Panc1 (cell line): ENCODE data around the gene CFAP97D1. TPM values are rescaled to one million over a fixed set of nuclear protein-coding genes. Genes with fewer than 3 reads are reported as not detected.

Experiments
- ATAC-seq: fragments of 200-7000 bp; cut with Tn5 transposase; 2 replicates; pipeline ENCODE4 v1.9.1; 2020; ENCODE audit warnings: mild to moderate bottlenecking, moderate library complexity
- BruUV-seq: library from RNA; stranded (reverse); fragments of 400-500 nt; replicated peaks from 2 replicates; lab custom pipeline; 2021; lab: Mats Ljungman, UMichigan
- CTCF ChIA-PET: fragments of 300-600 bp; sonication (Branson Sonifier 250); formaldehyde crosslinking; loops from one replicate; lab custom pipeline; 2022; ENCODE audit warnings: antibody characterized with exemption; lab: Charles Lee
- POLR2A ChIA-PET: fragments of 300-600 bp; sonication (Branson Sonifier 250); formaldehyde crosslinking; loops from one replicate; lab custom pipeline; 2022; ENCODE audit warnings: antibody characterized with exemption; lab: Charles Lee
- DNase-seq: peaks from one replicate; pipeline ENCODE4 v3.0.0-alpha.2; 2010; ENCODE audit warnings: low read depth, low spot score
- H3K27ac ChIP-seq: 2 replicates; pipeline ENCODE4 v1.5.1; 2011; ENCODE audit warnings: mild to moderate bottlenecking, low read length, inconsistent platforms
- H3K27me3 ChIP-seq: fragments of 200-500 bp; sonication (Bioruptor generic); 2 replicates; pipeline ENCODE4 v1.6.0; 2014; ENCODE audit warnings: low read length, inconsistent platforms; ENCODE audit not compliant: control insufficient read depth, insufficient read depth
- H3K36me3 ChIP-seq: fragments of 200-500 bp; sonication (Bioruptor generic); 2 replicates; pipeline ENCODE4 v1.5.1; 2014; ENCODE audit warnings: inconsistent platforms, mild to moderate bottlenecking, low read length, moderate library complexity; ENCODE audit not compliant: control insufficient read depth, insufficient read depth
- H3K4me1 ChIP-seq: 2 replicates; pipeline ENCODE4 v1.5.1; 2011; ENCODE audit warnings: inconsistent platforms, mild to moderate bottlenecking, low read length, moderate library complexity; ENCODE audit not compliant: control insufficient read depth, insufficient read depth
- H3K4me3 ChIP-seq, 2 experiments: 2 replicates each; pipeline ENCODE4 v1.5.1; 2011 to 2012; ENCODE audit warnings: low read depth in 2 of 2, low read length in 2 of 2, mild to moderate bottlenecking in 2 of 2, inconsistent platforms in 1 of 2, moderate library complexity in 1 of 2
- H3K9me3 ChIP-seq: fragments of 200-500 bp; sonication (Bioruptor generic); 2 replicates; pipeline ENCODE4 v1.5.1; 2014; ENCODE audit warnings: low read depth, mild to moderate bottlenecking, inconsistent platforms, low read length, moderate library complexity; ENCODE audit not compliant: control insufficient read depth, insufficient read depth
- POLR2AphosphoS5 ChIP-seq: IDR thresholded peaks from 2 replicates; pipeline ENCODE4 v1.6.1; 2012; ENCODE audit warnings: mild to moderate bottlenecking, low read depth, low read length, moderate library complexity
- REST ChIP-seq, 2 experiments: IDR thresholded peaks; 2 replicates each; pipeline ENCODE4 v1.6.1; 2011 to 2012; ENCODE audit warnings: low read depth in 2 of 2, control low read depth in 1 of 2, low read length in 1 of 2, mild to moderate bottlenecking in 1 of 2, moderate library complexity in 1 of 2; ENCODE audit not compliant: insufficient read depth in 1 of 2
- SIN3A ChIP-seq: IDR thresholded peaks from 2 replicates; pipeline ENCODE4 v1.6.1; 2012; ENCODE audit warnings: low read depth, mild to moderate bottlenecking, low read length, moderate library complexity, borderline replicate concordance; ENCODE audit not compliant: insufficient read depth
- TCF7L2 ChIP-seq: IDR thresholded peaks from 2 replicates; pipeline ENCODE4 v1.6.1; 2011; ENCODE audit warnings: mild to moderate bottlenecking, low read depth, low read length, inconsistent platforms
- in situ Hi-C: cut with HindIII; loops from 2 replicates; pipeline ENCODE4 v1.10.0; 2016; ENCODE audit warnings: low sequenced_read_pairs, low pct_unique_long_range_greater_than_20kb
- intact Hi-C: fragments of 100-400 bp; cut with micrococcal nuclease; formaldehyde crosslinking; loops from one replicate; pipeline ENCODE4 v1.10.0; 2022; ENCODE audit not compliant: unreplicated experiment
- total RNA-seq: library from RNA; stranded (reverse); gene quantifications from one replicate; pipeline ENCODE4 v1.2.1, GENCODE V29; 2021; ENCODE audit not compliant: unreplicated experiment
- TF ChIP-seq, protein P1 (sequence below): fragments of 450-650 bp; IDR thresholded peaks from 2 replicates; pipeline ENCODE4 v1.5.1; 2017; ENCODE audit warnings: mild to moderate bottlenecking

Gene CFAP97D1
- total RNA-seq, 1 experiment from 2014 or later = not detected

DNA sequence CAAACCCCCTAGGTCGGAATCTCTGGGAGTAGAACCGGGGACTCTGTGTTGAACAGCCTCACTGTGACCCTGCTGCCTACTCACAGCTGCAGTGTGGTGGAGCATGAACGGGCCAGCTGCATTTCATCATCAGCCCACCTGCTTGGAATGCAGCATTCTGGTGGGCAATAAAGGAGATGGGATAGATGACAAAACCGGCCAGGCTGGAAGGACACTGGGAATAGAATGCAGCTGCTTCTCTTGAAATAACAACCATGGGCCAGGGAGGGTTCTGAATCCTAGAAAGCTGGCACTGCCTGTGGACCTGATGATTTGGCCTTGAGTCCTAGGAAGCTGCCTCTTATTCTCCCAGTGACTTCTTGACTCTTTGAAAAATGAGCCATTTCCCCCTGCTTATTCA is 23.5 kb downstream of the CFAP97D1 start:
- no TSS peak for BruUV-seq
- ATAC-seq (no peak), DNase-seq (no peak)
- in situ Hi-C loops = no loop called here
- no peak overlapping the region for H3K4me3 ChIP-seq
- intact Hi-C loops = no loop called here
- no peaks in the 10 kb centered on the region for H3K4me1 ChIP-seq
- TF ChIP-seq, protein P1, sequence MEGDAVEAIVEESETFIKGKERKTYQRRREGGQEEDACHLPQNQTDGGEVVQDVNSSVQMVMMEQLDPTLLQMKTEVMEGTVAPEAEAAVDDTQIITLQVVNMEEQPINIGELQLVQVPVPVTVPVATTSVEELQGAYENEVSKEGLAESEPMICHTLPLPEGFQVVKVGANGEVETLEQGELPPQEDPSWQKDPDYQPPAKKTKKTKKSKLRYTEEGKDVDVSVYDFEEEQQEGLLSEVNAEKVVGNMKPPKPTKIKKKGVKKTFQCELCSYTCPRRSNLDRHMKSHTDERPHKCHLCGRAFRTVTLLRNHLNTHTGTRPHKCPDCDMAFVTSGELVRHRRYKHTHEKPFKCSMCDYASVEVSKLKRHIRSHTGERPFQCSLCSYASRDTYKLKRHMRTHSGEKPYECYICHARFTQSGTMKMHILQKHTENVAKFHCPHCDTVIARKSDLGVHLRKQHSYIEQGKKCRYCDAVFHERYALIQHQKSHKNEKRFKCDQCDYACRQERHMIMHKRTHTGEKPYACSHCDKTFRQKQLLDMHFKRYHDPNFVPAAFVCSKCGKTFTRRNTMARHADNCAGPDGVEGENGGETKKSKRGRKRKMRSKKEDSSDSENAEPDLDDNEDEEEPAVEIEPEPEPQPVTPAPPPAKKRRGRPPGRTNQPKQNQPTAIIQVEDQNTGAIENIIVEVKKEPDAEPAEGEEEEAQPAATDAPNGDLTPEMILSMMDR = no peak
- TF ChIP-seq REST (IDR thresholded peaks at IDR 0.05; ENCODE audit: insufficient read depth in 1 of 2, low read depth in 2 of 2, low read length in 1 of 2) (no peak), TCF7L2 (no peak), SIN3A (no peak), POLR2AphosphoS5 (no peak)
- no peaks in the 10 kb centered on the region for H3K36me3 ChIP-seq
- no peak overlapping the region for H3K27ac ChIP-seq
- no peaks in the 10 kb centered on the region for H3K27me3 ChIP-seq
- POLR2A ChIA-PET = no interaction called here
- CTCF ChIA-PET = interaction anchor here (0.7 kb wide), 1 partner anchor 49 kb away, joined by 3 read pairs; no protein-coding TSS in a partner anchor
- H3K9me3 ChIP-seq = no peaks in the 10 kb centered on the region

- H3K27ac ChIP-seq = no peak overlapping the region
- no peaks in the 10 kb centered on the region for H3K36me3 ChIP-seq
- BruUV-seq = no TSS peak
- ChIA-PET POLR2A (no interaction called here), CTCF (no interaction called here)
- no peaks in the 10 kb centered on the region for H3K27me3 ChIP-seq
- DNase-seq = no peak
- in situ Hi-C loops = no loop called here
- no peaks in the 10 kb centered on the region for H3K4me1 ChIP-seq
- H3K4me3 ChIP-seq = no peak overlapping the region
- ATAC-seq = no peak
- no peaks in the 10 kb centered on the region for H3K9me3 ChIP-seq
- intact Hi-C loops = no loop called here
- TF ChIP-seq SIN3A (no peak), REST (IDR thresholded peaks at IDR 0.05; ENCODE audit: insufficient read depth in 1 of 2, low read depth in 2 of 2, low read length in 1 of 2) (no peak), TCF7L2 (no peak)
Measured at GRCh38 chr17:43805117-43805516, 24.9 kb downstream of the CFAP97D1 start.
